OCI-LY7 (cell line): ENCODE data around the gene DTYMK. TPM values are rescaled to one million over a fixed set of nuclear protein-coding genes. Genes with fewer than 3 reads are reported as not detected.

Source experiments
- BruUV-seq: library from RNA; stranded (reverse); fragments of 400-500 nt; replicated peaks from 2 replicates; lab custom pipeline; 2021; lab: Mats Ljungman, UMichigan
- CTCF ChIA-PET: fragments of 300-600 bp; sonication (Branson Sonifier 250); formaldehyde crosslinking; loops from one replicate; lab custom pipeline; 2022; ENCODE audit warnings: antibody characterized with exemption; ENCODE audit not compliant: unreplicated experiment; lab: Charles Lee
- POLR2A ChIA-PET: fragments of 300-600 bp; sonication (Branson Sonifier 250); formaldehyde crosslinking; loops from one replicate; lab custom pipeline; 2022; ENCODE audit warnings: antibody characterized with exemption; lab: Charles Lee
- DNase-seq: peaks from one replicate; pipeline ENCODE4 v3.0.0-alpha.2; 2015; ENCODE audit warnings: low spot score
- H2AFZ ChIP-seq: fragments of 200-600 bp; sonication (generic), shearing (Covaris generic); 2 replicates; pipeline ENCODE4 v1.6.1; 2014; ENCODE audit warnings: mild to moderate bottlenecking, antibody characterized with exemption, low read length, moderate library complexity
- H3K27ac ChIP-seq: fragments of 200-600 bp; sonication (generic); 2 replicates; pipeline ENCODE4 v1.5.1; 2014; ENCODE audit warnings: mixed run types, low read depth, mild to moderate bottlenecking, moderate library complexity, low read length, inconsistent platforms; ENCODE audit not compliant: poor library complexity, severe bottlenecking
- H3K36me3 ChIP-seq: fragments of 200-600 bp; sonication (generic); 2 replicates; pipeline ENCODE4 v1.6.1; 2014; ENCODE audit warnings: mild to moderate bottlenecking, antibody characterized with exemption, low read length, moderate library complexity, mixed read lengths; ENCODE audit not compliant: insufficient read depth
- H3K4me1 ChIP-seq: fragments of 200-600 bp; sonication (generic); 2 replicates; pipeline ENCODE4 v1.5.1; 2014; ENCODE audit warnings: mild to moderate bottlenecking, low read length; ENCODE audit not compliant: insufficient read depth, poor library complexity, severe bottlenecking
- H3K4me2 ChIP-seq: fragments of 200-600 bp; sonication (generic); 2 replicates; pipeline ENCODE4 v1.6.1; 2014; ENCODE audit warnings: mild to moderate bottlenecking, low read length
- H3K4me3 ChIP-seq: fragments of 200-600 bp; sonication (generic); 2 replicates; pipeline ENCODE4 v1.5.1; 2014; ENCODE audit warnings: mild to moderate bottlenecking, low read depth, low read length; ENCODE audit not compliant: poor library complexity, severe bottlenecking
- H3K79me2 ChIP-seq: fragments of 200-600 bp; sonication (generic); 2 replicates; pipeline ENCODE4 v1.6.1; 2016; ENCODE audit warnings: low read depth, mild to moderate bottlenecking, low read length, moderate library complexity, mixed read lengths; ENCODE audit not compliant: insufficient read depth
- H3K9me2 ChIP-seq: fragments of 200-600 bp; sonication (generic); 2 replicates; pipeline ENCODE4 v1.6.1; 2016; ENCODE audit warnings: mild to moderate bottlenecking, low read length, mixed read lengths; ENCODE audit not compliant: insufficient read depth
- H3K9me3 ChIP-seq: fragments of 200-600 bp; sonication (generic); 2 replicates; pipeline ENCODE4 v1.6.1; 2014; ENCODE audit warnings: mild to moderate bottlenecking, mixed run types, low read length, mixed read lengths
- H4K20me1 ChIP-seq: fragments of 200-600 bp; sonication (generic); 2 replicates; pipeline ENCODE4 v1.6.1; 2014; ENCODE audit warnings: mild to moderate bottlenecking, antibody characterized with exemption, low read length, moderate library complexity, mixed read lengths; ENCODE audit not compliant: insufficient read depth
- EZH2phosphoT487 ChIP-seq: fragments of 200-600 bp; sonication (generic); IDR thresholded peaks from 2 replicates; pipeline ENCODE4 v1.6.1; 2018; ENCODE audit warnings: low read depth, borderline replicate concordance, mild to moderate bottlenecking, mixed run types, antibody characterized with exemption, low read length, moderate library complexity, mixed read lengths
- intact Hi-C: fragments of 100-400 bp; cut with micrococcal nuclease; formaldehyde crosslinking; loops from one replicate; pipeline ENCODE4 v1.10.0; 2022; ENCODE audit not compliant: unreplicated experiment
- total RNA-seq, 2 experiments: library from RNA; depleted of rRNA in 1 of 2; stranded (reverse); fragments of >200 nt in 1 of 2; shearing (Covaris generic) in 1 of 2; gene quantifications; 2 replicates each; pipeline ENCODE4 v1.2.3, GENCODE V29; 2014 to 2022
- TF ChIP-seq, protein P1 (sequence below): fragments of 200-600 bp; sonication (generic); conservative IDR thresholded peaks from 2 replicates; pipeline ENCODE4 v1.5.1; 2014; ENCODE audit warnings: mild to moderate bottlenecking, antibody characterized with exemption, low read length, moderate library complexity, mixed read lengths

The DTYMK gene
- total RNA-seq, 2 experiments from 2014 or later, result 118 to 129 TPM

DNA sequence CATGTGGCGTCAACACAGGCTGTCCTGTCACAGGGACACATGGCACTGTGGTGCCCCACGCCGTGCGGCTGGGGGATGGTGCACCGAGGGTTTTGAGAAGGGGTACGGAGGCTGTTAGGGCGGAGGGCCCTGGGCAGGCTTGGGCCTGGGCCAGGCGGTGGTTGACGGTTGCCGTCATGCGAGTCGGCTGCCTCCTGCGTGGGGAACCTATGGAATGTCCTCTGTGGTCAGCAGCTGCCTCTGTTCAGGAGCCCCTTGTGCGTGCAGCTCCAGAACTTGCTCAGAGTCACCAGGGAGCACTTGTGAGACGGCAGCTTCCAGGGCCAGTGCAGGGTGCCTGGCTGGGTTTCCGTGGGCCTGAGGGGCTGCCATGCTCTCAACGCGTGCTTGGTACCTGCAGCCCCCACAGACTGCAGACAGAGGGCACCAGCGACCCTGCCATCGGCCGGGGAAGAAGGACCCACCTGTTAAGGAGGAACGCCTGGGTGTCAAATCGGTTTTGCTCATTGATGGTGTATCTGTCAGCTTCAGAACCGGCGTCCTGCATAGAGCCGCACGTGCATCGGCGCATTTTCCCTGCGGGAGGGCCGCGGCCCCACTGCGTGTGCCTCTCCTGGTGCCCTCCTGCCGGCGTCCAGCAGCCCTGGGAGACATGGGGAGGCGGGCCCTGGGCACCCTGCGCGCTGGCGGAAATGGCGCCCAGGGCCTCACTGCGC is 37.8 kb upstream of the DTYMK start:
- H3K4me2 ChIP-seq, result no peak overlapping the region
- no peak for DNase-seq
- POLR2A ChIA-PET, result no interaction called here
- peaks cover 54% of the 10 kb centered on the region for H3K36me3 ChIP-seq
- H3K4me3 ChIP-seq, result no peak overlapping the region
- no peak for TF ChIP-seq EZH2phosphoT487
- TF ChIP-seq, protein P1, sequence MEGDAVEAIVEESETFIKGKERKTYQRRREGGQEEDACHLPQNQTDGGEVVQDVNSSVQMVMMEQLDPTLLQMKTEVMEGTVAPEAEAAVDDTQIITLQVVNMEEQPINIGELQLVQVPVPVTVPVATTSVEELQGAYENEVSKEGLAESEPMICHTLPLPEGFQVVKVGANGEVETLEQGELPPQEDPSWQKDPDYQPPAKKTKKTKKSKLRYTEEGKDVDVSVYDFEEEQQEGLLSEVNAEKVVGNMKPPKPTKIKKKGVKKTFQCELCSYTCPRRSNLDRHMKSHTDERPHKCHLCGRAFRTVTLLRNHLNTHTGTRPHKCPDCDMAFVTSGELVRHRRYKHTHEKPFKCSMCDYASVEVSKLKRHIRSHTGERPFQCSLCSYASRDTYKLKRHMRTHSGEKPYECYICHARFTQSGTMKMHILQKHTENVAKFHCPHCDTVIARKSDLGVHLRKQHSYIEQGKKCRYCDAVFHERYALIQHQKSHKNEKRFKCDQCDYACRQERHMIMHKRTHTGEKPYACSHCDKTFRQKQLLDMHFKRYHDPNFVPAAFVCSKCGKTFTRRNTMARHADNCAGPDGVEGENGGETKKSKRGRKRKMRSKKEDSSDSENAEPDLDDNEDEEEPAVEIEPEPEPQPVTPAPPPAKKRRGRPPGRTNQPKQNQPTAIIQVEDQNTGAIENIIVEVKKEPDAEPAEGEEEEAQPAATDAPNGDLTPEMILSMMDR, result peak; percentile 47
- CTCF ChIA-PET, result interaction anchor here (0.5 kb wide), 1 partner anchor 151 kb away, joined by 3 read pairs; no protein-coding TSS in a partner anchor
- H3K4me1 ChIP-seq, result no peaks in the 10 kb centered on the region
- intact Hi-C loops, result no loop called here
- H3K9me2 ChIP-seq, result no peaks in the 10 kb centered on the region
- H3K79me2 ChIP-seq, result no peaks in the 10 kb centered on the region
- H4K20me1 ChIP-seq, result no peaks in the 10 kb centered on the region
- no peak overlapping the region for H2AFZ ChIP-seq
- BruUV-seq, result no TSS peak
- no peak overlapping the region for H3K27ac ChIP-seq
- H3K9me3 ChIP-seq, result peaks cover 11% of the 10 kb centered on the region; the same call in 1 of the 2 replicates

DNA sequence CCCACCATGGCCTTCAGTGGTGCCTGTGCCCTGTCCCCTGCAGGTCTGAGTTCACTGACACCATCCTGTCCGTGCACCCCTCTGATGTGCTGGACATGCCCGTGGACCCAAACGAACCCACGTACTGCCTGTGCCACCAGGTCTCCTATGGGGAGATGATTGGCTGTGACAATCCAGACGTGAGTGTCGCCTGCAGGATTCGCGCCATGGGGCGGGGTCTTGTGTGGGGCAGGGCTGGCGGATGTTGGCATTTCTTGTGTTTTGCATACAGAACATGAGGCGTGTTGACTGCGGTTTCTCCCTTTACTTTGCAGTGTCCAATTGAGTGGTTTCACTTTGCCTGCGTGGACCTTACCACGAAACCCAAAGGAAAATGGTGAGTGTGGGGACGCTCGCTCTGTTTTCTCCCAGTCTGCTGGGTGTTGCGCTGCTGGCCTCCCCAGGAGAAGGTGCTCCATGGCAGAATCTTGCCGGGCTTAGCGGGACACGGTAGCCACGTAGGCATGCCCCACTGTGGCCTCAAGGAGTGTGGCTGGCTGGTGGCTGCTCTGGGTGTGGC is 36.4 kb upstream of the DTYMK start:
- TF ChIP-seq EZH2phosphoT487, result no peak
- TF ChIP-seq, protein P1, result no peak
- no peak overlapping the region for H3K27ac ChIP-seq
- no peaks in the 10 kb centered on the region for H3K79me2 ChIP-seq
- intact Hi-C loops, result no loop called here
- no peaks in the 10 kb centered on the region for H3K9me2 ChIP-seq
- H3K4me2 ChIP-seq, result no peak overlapping the region
- ChIA-PET CTCF (no interaction called here), POLR2A (no interaction called here)
- peaks cover 66% of the 10 kb centered on the region for H3K36me3 ChIP-seq
- no peak overlapping the region for H2AFZ ChIP-seq
- no peak overlapping the region for H3K4me3 ChIP-seq
- H3K9me3 ChIP-seq, result peaks cover 11% of the 10 kb centered on the region; the same call in 1 of the 2 replicates
- no peak for DNase-seq
- no peaks in the 10 kb centered on the region for H4K20me1 ChIP-seq
- H3K4me1 ChIP-seq, result no peaks in the 10 kb centered on the region
- no TSS peak for BruUV-seq

DNA sequence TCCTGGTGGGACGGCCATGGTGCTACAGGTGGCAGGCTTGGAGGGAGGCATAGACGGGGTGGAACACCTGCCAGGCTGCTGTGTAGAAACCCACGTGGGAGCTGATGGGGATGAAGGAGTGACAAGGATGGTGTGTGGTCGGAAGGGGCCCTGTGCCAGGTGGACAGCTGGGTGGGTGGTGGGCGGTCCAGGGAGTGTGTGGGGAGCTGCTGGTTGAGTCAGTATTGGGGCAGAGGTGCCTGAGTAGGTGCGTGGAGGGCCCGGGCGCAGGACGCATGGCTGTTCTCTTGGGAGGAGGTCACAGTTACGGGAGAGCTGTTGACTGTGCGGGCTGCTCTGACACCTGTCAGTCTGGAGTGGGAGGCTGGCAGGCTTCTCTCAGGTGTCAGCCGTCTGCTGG is 35.2 kb upstream of the DTYMK start:
- no TSS peak for BruUV-seq
- no peak overlapping the region for H2AFZ ChIP-seq
- no peak for TF ChIP-seq EZH2phosphoT487
- TF ChIP-seq, protein P1, result no peak
- H3K4me1 ChIP-seq, result no peaks in the 10 kb centered on the region
- peaks cover 11% of the 10 kb centered on the region; the same call in 1 of the 2 replicates for H3K9me3 ChIP-seq
- H4K20me1 ChIP-seq, result no peaks in the 10 kb centered on the region
- no peaks in the 10 kb centered on the region for H3K9me2 ChIP-seq
- peaks cover 71% of the 10 kb centered on the region for H3K36me3 ChIP-seq
- no peak for DNase-seq
- CTCF ChIA-PET, result no interaction called here
- POLR2A ChIA-PET, result no interaction called here
- no peak overlapping the region for H3K4me2 ChIP-seq
- H3K4me3 ChIP-seq, result no peak overlapping the region
- H3K79me2 ChIP-seq, result no peaks in the 10 kb centered on the region
- H3K27ac ChIP-seq, result no peak overlapping the region
- intact Hi-C loops, result no loop called here
